ENCODE data around the gene FOXB2.

GRCh38 chr9:76980566-76980965 lies 38.9 kb upstream of the FOXB2 start:
- TF ChIP-seq GATA3 (IDR thresholded peaks at IDR 0.05; ENCODE audit: low read depth, low read length) (no peak), GATA2 (IDR thresholded peaks at IDR 0.05; ENCODE audit: low read depth, low read length) (no peak)

Data from SH-SY5Y (cell line).